SKM-1 treated with dmso at 0.1 percent for 144 hours (cell line): ENCODE data around the gene SIM2.

Experiments
- DNase-seq: peaks from one replicate; lab custom pipeline; 2025; ENCODE audit not compliant: unreplicated experiment; lab: John Stamatoyannopoulos, UW

SIM2 gene

GRCh38 chr21:36798491-36798890 is 99.6 kb downstream of the SIM2 start:
- DNase-seq: no peak
